Measurements from ENCODE around the gene MCF2L.

DNA sequence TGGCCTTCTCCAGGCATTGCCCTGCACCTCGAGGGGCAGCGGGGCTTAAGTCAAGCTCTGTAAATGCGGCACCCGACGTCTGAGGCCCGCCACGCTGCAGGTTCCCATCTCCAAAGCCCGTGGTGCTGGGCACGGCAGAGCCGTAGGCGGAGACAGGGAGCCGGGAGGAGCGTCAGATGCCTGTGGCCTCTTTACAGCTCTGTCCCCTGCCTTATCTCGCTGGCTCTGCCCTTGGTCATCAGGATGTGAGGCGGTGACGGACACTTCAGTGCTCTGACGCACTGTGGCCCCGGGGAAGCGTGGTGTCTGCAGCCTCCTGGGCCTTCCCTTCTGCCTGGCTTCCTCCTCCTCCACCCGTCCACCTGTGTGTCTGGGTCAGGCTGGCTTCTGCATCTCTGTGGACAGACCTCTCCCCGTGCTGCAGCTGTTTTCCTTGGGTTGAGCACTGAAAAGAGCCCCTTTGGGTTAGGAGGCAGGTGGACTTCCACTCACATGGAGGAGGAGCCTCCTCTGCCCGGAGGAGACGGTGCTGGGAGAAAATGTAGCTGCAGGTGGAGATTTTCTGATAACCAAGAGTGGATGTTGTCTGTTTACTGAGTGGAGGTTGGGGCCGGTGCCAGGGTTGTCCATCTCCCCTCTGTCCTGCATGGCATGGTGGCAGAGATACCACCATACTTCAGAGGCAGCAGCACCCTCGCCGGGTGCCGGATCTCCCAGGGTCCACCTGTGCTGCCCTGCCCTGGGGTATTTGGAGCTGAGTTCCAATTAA, 14.6 kb downstream of the MCF2L start:
- TF ChIP-seq, protein P1, sequence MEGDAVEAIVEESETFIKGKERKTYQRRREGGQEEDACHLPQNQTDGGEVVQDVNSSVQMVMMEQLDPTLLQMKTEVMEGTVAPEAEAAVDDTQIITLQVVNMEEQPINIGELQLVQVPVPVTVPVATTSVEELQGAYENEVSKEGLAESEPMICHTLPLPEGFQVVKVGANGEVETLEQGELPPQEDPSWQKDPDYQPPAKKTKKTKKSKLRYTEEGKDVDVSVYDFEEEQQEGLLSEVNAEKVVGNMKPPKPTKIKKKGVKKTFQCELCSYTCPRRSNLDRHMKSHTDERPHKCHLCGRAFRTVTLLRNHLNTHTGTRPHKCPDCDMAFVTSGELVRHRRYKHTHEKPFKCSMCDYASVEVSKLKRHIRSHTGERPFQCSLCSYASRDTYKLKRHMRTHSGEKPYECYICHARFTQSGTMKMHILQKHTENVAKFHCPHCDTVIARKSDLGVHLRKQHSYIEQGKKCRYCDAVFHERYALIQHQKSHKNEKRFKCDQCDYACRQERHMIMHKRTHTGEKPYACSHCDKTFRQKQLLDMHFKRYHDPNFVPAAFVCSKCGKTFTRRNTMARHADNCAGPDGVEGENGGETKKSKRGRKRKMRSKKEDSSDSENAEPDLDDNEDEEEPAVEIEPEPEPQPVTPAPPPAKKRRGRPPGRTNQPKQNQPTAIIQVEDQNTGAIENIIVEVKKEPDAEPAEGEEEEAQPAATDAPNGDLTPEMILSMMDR (IDR thresholded peaks at IDR 0.05), result no peak
- TF ChIP-seq CHD2 (IDR thresholded peaks at IDR 0.05; ENCODE audit: low read length, partially characterized antibody) (no peak), PHF8 (IDR thresholded peaks at IDR 0.05; ENCODE audit: borderline replicate concordance, low read depth) (no peak)
- TF ChIP-seq, protein P2, sequence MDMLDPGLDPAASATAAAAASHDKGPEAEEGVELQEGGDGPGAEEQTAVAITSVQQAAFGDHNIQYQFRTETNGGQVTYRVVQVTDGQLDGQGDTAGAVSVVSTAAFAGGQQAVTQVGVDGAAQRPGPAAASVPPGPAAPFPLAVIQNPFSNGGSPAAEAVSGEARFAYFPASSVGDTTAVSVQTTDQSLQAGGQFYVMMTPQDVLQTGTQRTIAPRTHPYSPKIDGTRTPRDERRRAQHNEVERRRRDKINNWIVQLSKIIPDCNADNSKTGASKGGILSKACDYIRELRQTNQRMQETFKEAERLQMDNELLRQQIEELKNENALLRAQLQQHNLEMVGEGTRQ (IDR thresholded peaks at IDR 0.05), result no peak

Measured in A549 (cell line).